AG09319 (cell line): Measurements from ENCODE around the gene EGR4.

Source experiments
- DNase-seq: peaks from one replicate; pipeline ENCODE4 v3.0.0-alpha.2; 2010; ENCODE audit warnings: low read depth; ENCODE audit errors: extremely low read depth
- TF ChIP-seq, protein P1 (sequence below): IDR thresholded peaks from 2 replicates; pipeline ENCODE4 v1.5.1; 2011; ENCODE audit warnings: low read depth, mild to moderate bottlenecking, inconsistent platforms, low read length, moderate library complexity

Gene EGR4

DNA sequence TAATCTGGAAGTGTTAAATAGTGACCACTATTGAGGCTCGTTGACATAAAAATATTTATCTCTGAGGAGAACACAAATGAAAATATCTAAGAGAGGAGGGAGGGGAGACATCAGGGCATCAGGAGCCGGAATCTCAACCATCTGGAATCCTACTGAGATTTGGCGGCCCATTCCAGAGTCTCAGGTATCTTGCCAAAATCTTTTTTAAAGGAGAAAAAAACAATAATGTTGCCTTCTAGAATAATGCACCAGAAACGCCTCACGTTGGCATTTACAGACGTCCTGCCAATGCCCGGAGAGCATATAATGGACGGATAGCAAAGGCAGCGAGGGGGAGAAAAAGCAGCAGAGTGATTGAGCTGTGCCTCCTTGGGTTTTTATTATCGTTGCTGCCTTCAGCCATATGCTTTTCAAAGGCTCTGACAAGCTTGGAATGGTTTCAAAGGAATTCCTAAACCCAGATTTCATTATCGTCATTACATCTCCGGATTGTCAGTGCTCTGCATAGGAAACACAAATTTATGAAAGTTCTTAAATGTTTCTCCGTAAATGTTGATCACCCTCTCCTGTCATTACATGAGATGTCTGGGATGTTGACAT is 30.9 kb upstream of the EGR4 start:
- TF ChIP-seq, protein P1, sequence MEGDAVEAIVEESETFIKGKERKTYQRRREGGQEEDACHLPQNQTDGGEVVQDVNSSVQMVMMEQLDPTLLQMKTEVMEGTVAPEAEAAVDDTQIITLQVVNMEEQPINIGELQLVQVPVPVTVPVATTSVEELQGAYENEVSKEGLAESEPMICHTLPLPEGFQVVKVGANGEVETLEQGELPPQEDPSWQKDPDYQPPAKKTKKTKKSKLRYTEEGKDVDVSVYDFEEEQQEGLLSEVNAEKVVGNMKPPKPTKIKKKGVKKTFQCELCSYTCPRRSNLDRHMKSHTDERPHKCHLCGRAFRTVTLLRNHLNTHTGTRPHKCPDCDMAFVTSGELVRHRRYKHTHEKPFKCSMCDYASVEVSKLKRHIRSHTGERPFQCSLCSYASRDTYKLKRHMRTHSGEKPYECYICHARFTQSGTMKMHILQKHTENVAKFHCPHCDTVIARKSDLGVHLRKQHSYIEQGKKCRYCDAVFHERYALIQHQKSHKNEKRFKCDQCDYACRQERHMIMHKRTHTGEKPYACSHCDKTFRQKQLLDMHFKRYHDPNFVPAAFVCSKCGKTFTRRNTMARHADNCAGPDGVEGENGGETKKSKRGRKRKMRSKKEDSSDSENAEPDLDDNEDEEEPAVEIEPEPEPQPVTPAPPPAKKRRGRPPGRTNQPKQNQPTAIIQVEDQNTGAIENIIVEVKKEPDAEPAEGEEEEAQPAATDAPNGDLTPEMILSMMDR, result no peak
- DNase-seq, result no peak

DNA sequence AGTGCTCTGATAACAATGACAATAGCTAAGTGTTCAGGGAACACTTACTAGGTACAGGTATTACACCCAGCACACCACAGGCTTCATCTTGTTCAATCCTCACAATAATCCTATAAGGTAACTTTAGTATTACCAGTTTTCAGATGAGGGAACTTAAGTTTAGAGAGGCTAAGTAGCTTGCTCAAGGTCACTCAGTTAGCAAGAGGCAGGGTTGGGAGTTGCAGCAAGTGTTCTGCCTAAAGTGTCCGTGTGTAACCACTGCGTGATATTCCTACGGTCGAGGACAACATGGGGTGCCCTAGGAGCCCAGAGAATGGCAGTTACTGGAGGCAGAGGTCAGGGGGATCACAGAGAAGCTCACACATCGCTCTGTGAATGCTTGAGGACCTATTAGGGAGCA is 30.2 kb upstream of the EGR4 start:
- TF ChIP-seq, protein P1, result no peak
- DNase-seq, result no peak

DNA sequence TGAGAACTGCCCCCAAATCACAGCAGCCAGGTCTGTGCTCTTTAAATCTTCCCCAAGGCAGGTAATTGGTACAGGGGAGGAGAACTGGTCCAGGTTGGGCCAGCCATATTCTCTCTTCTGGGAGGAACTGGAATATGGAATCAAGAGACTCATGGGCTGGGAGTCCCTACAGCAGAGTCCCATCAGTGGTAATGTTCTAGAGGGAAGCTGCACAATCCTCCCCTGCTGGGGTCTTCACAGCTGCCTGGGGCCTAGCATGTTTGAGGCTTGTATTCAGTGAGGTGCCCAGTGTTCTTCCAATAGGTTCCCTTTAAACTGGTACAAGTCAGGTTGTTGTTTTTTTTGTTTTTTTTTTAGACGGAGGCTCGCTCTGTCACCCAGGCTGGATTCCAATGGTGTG is 21.1 kb upstream of the EGR4 start:
- TF ChIP-seq, protein P1, result no peak
- no peak for DNase-seq

DNA sequence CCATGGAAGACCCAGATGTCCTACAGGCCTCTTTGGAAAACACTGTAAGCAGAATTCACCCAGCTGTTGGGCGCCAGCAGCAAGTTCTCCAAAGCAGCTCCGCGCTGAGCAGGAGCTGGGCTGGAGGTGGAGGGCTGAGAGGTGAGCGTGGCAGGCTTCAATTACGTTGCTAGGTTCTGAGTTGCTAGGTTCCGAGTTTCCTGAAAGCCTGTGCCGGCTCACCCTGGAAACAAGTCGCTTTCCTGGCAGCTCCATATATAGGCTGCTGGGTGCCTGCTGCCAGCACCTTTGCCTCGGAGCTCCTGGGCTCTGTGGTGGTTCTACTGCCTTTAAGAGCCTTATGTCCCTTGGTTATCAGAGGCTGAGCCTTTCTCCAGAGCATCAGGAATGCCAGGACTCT is 14.4 kb upstream of the EGR4 start:
- TF ChIP-seq, protein P1, result no peak
- no peak for DNase-seq

DNA sequence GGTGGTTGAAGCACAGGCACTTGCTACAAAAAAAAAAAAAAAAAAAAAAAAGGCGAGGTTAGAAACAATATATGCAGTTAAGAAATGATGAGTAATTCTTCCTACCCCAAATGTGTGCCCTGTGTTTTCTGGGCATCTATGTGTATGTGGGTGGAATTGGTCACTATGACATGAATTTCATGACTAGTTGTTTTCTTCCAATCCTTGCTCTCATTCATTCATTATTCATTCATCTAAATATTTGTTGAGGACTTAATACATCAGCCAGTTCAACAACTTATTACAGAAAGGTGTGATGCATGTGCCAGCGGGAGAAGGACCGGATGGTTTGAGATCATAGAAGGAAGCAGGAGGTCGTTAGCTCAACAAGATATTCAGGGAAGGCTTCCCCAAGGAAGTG is 8.3 kb upstream of the EGR4 start:
- TF ChIP-seq, protein P1, result no peak
- no peak for DNase-seq

DNA sequence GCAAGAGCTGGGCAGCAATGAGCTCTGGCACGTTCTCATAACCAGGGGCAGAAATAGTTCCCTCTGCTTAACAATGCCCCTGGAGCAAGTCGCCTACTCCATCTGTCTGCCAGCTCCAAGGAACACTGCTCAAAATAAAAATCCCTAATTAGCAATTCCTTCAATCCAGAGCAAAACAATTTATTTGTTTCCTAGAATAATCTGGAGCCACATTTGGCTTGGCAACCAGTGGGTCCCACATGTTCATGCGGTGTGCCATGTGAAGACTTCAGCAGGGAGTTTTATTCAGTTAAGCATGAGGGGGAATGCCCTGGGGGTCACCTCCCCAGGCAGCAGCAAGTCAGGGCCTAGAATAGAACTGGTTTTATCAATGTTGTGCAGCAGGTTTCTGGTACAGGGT is 7.6 kb upstream of the EGR4 start:
- TF ChIP-seq, protein P1, result no peak

DNA sequence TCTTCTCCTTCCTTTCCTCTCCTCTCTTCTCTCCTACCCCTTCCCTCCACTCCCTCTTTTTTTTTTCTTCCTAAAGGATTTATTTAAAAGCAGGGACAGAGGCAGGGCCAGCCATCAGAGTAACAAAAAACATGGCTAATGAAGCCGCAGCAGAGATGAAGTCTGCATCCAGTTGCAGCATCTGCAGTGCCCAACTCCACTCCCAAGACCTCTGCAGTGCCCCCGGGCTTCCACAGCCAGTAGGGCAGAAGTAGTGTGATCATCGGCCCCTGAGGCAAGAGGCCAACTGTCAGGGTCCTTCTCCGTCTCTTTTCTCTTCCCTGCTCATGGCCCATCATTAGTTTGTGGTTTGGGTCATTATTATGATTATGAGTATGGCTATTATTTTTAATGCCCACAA is 4.2 kb upstream of the EGR4 start:
- TF ChIP-seq, protein P1, result no peak
- no peak for DNase-seq

More for the DNA sequence above, 7.6 kb upstream of the EGR4 start:
- DNase-seq, result no peak
